ENCODE measurements around the gene UNC79. TPM values are rescaled to one million over a fixed set of nuclear protein-coding genes. Genes with fewer than 3 reads are reported as not detected.

Gene UNC79
- total RNA-seq, 2 experiments from 2014 or later = not detected

- H3K9me3 Mint-ChIP-seq = no peaks in the 10 kb centered on the region
- peaks cover 4% of the 10 kb centered on the region for H3K27me3 Mint-ChIP-seq
- ChIA-PET POLR2A (no interaction called here), CTCF (interaction anchor here (1.0 kb wide), 1 partner anchor 29 kb away, joined by 3 read pairs; no protein-coding TSS in a partner anchor)
- DNase-seq = no peak
- H3K4me3 Mint-ChIP-seq = no peak overlapping the region
- no peak overlapping the region for H3K27ac Mint-ChIP-seq
- H3K36me3 Mint-ChIP-seq (ENCODE audit: low read depth) = no peaks in the 10 kb centered on the region
- H3K4me1 Mint-ChIP-seq = no peaks in the 10 kb centered on the region
Observed at GRCh38 chr14:93712838-93713724, 282.3 kb downstream of the UNC79 start.

GRCh38 chr14:93713726-93714405, 283.1 kb downstream of the UNC79 start:
- Mint-ChIP-seq H3K36me3 (ENCODE audit: low read depth) (no peaks in the 10 kb centered on the region), H3K9me3 (no peaks in the 10 kb centered on the region), H3K27me3 (peaks cover 2% of the 10 kb centered on the region), H3K27ac (no peak overlapping the region), H3K4me3 (no peak overlapping the region), H3K4me1 (no peaks in the 10 kb centered on the region)
- ChIA-PET CTCF (no interaction called here), POLR2A (no interaction called here)
- DNase-seq = no peak

GRCh38 chr14:93714605-93715004, 283.9 kb downstream of the UNC79 start:
- no peak for DNase-seq
- H3K4me1 Mint-ChIP-seq = no peaks in the 10 kb centered on the region
- no peak overlapping the region for H3K4me3 Mint-ChIP-seq
- no peak overlapping the region for H3K27ac Mint-ChIP-seq
- no peaks in the 10 kb centered on the region for H3K36me3 Mint-ChIP-seq (ENCODE audit: low read depth)
- ChIA-PET CTCF (interaction anchor here (0.6 kb wide), 1 partner anchor 205 kb away, joined by 3 read pairs; no protein-coding TSS in a partner anchor), POLR2A (no interaction called here)
- H3K27me3 Mint-ChIP-seq = no peaks in the 10 kb centered on the region
- no peaks in the 10 kb centered on the region for H3K9me3 Mint-ChIP-seq

- DNase-seq = no peak
- Mint-ChIP-seq H3K4me3 (no peak overlapping the region), H3K27me3 (no peaks in the 10 kb centered on the region), H3K27ac (no peak overlapping the region), H3K9me3 (no peaks in the 10 kb centered on the region), H3K36me3 (ENCODE audit: low read depth) (no peaks in the 10 kb centered on the region), H3K4me1 (no peaks in the 10 kb centered on the region)
- POLR2A ChIA-PET = no interaction called here
- CTCF ChIA-PET = no interaction called here
Observed at GRCh38 chr14:93715279-93715927, 284.7 kb downstream of the UNC79 start.

- ChIA-PET POLR2A (no interaction called here), CTCF (interaction anchor here (1.1 kb wide), 1 partner anchor 42 kb away, joined by 3 read pairs; no protein-coding TSS in a partner anchor)
- H3K4me3 Mint-ChIP-seq = no peak overlapping the region
- no peaks in the 10 kb centered on the region for H3K36me3 Mint-ChIP-seq (ENCODE audit: low read depth)
- no peaks in the 10 kb centered on the region for H3K4me1 Mint-ChIP-seq
- no peak overlapping the region for H3K27ac Mint-ChIP-seq
- DNase-seq = no peak
- no peaks in the 10 kb centered on the region for H3K9me3 Mint-ChIP-seq
- H3K27me3 Mint-ChIP-seq = no peaks in the 10 kb centered on the region
Observed at GRCh38 chr14:93716002-93716745, 285.4 kb downstream of the UNC79 start.

GRCh38 chr14:93716746-93717667, 286.3 kb downstream of the UNC79 start:
- no peak overlapping the region for H3K27ac Mint-ChIP-seq
- H3K9me3 Mint-ChIP-seq = no peaks in the 10 kb centered on the region
- H3K36me3 Mint-ChIP-seq (ENCODE audit: low read depth) = no peaks in the 10 kb centered on the region
- DNase-seq = no peak
- ChIA-PET POLR2A (no interaction called here), CTCF (interaction anchor here (1.1 kb wide), 1 partner anchor 43 kb away, joined by 3 read pairs; no protein-coding TSS in a partner anchor)
- H3K4me1 Mint-ChIP-seq = no peaks in the 10 kb centered on the region
- H3K4me3 Mint-ChIP-seq = no peak overlapping the region
- no peaks in the 10 kb centered on the region for H3K27me3 Mint-ChIP-seq

- no peak for DNase-seq
- CTCF ChIA-PET = interaction anchor here (1.1 kb wide), 1 partner anchor 43 kb away, joined by 3 read pairs; no protein-coding TSS in a partner anchor
- Mint-ChIP-seq H3K27me3 (no peaks in the 10 kb centered on the region), H3K36me3 (ENCODE audit: low read depth) (no peaks in the 10 kb centered on the region), H3K9me3 (no peaks in the 10 kb centered on the region), H3K4me3 (no peak overlapping the region), H3K27ac (no peak overlapping the region), H3K4me1 (no peaks in the 10 kb centered on the region)
- POLR2A ChIA-PET = no interaction called here
Observed at GRCh38 chr14:93717668-93718320, 287.1 kb downstream of the UNC79 start.

- Mint-ChIP-seq H3K36me3 (ENCODE audit: low read depth) (no peaks in the 10 kb centered on the region), H3K27ac (no peak overlapping the region), H3K4me1 (no peaks in the 10 kb centered on the region), H3K27me3 (no peaks in the 10 kb centered on the region), H3K4me3 (no peak overlapping the region), H3K9me3 (no peaks in the 10 kb centered on the region)
- no peak for DNase-seq
- ChIA-PET POLR2A (no interaction called here), CTCF (no interaction called here)
Observed at GRCh38 chr14:93719256-93719655, 288.5 kb downstream of the UNC79 start.

- DNase-seq = no peak
- H3K36me3 Mint-ChIP-seq (ENCODE audit: low read depth) = no peaks in the 10 kb centered on the region
Observed at GRCh38 chr14:93720076-93720815, 289.5 kb downstream of the UNC79 start.

GRCh38 chr14:93720981-93721483, 290.3 kb downstream of the UNC79 start:
- CTCF ChIA-PET = no interaction called here
- Mint-ChIP-seq H3K27me3 (no peaks in the 10 kb centered on the region), H3K36me3 (ENCODE audit: low read depth) (no peaks in the 10 kb centered on the region), H3K4me3 (no peak overlapping the region), H3K4me1 (no peaks in the 10 kb centered on the region), H3K9me3 (no peaks in the 10 kb centered on the region), H3K27ac (no peak overlapping the region)
- no peak for DNase-seq
- POLR2A ChIA-PET = no interaction called here

More at GRCh38 chr14:93720076-93720815, 289.5 kb downstream of the UNC79 start:
- ChIA-PET POLR2A (no interaction called here), CTCF (no interaction called here)
- H3K27ac Mint-ChIP-seq = no peak overlapping the region
- H3K4me3 Mint-ChIP-seq = no peak overlapping the region
- H3K27me3 Mint-ChIP-seq = no peaks in the 10 kb centered on the region
- no peaks in the 10 kb centered on the region for H3K9me3 Mint-ChIP-seq
- no peaks in the 10 kb centered on the region for H3K4me1 Mint-ChIP-seq

GRCh38 chr14:93723001-93723400, 292.3 kb downstream of the UNC79 start:
- CTCF ChIA-PET = no interaction called here
- no peak for DNase-seq
- Mint-ChIP-seq H3K36me3 (ENCODE audit: low read depth) (no peaks in the 10 kb centered on the region), H3K27me3 (no peaks in the 10 kb centered on the region), H3K27ac (no peak overlapping the region), H3K4me1 (no peaks in the 10 kb centered on the region), H3K9me3 (no peaks in the 10 kb centered on the region), H3K4me3 (no peak overlapping the region)
- POLR2A ChIA-PET = no interaction called here

Measured in activated CD4-positive, alpha-beta T cell treated with anti-CD3 and anti-CD28 coated beads, Interleukin-2, amount 10 ng/mL, durations not matched to agents 7 days and 5 days (primary cell).